Measurements from ENCODE around the gene PPM1K. TPM values are rescaled to one million over a fixed set of nuclear protein-coding genes. Genes with fewer than 3 reads are reported as not detected.
A peak's percentile ranks its signal among the peaks of the same experiment; 100 is the strongest.

PPM1K gene
- total and polyA plus RNA-seq, 9 of the 15 experiments (the other 6 are each of a cell fraction or from before 2014, with no cell fraction given), result 8.2 to 18.0 (median 10.5) TPM

DNA sequence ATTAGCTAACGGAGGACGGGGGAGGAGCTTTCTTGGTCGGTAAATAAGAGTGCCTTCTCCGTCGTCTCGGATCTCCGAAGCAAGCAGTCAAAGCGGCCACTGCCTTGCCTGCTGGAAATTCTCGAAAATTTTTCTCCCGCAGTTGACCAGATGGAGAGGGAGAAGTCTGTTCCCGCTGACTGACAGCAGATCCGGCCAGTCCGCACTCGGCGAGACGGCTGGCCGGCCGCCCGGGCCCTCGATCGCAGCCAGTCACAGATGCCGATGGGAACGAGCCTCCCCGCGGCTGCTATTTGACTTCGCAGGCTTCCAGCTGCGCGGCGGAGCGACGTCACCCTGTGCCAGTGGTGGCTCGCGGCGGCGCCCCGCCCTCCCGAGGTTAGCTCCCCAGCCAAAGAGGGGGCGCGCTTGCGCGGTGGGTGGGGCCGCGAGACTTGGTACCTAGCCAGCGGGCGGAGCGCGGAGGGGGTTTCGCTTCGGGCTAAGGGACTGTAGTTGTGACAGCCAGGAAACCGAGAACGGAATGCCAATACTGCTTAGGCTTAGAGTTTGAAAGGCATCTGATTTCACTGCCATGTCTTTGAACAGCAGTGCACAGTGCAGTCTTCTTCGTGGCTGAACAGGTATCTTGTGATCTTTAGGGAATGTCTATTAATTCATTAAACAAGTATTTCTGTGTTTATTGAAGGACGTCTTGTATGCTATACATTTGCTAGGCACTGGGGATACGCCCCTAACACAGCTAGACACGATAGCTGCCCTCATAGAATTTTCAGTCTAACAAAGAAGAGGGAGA is at the start of gene PPM1K (continued):
- TF ChIP-seq HNRNPK (IDR thresholded peaks at IDR 0.05; ENCODE audit: low read depth, low read length, poor library complexity, severe bottlenecking), result no peak
- TF ChIP-seq, protein P1, sequence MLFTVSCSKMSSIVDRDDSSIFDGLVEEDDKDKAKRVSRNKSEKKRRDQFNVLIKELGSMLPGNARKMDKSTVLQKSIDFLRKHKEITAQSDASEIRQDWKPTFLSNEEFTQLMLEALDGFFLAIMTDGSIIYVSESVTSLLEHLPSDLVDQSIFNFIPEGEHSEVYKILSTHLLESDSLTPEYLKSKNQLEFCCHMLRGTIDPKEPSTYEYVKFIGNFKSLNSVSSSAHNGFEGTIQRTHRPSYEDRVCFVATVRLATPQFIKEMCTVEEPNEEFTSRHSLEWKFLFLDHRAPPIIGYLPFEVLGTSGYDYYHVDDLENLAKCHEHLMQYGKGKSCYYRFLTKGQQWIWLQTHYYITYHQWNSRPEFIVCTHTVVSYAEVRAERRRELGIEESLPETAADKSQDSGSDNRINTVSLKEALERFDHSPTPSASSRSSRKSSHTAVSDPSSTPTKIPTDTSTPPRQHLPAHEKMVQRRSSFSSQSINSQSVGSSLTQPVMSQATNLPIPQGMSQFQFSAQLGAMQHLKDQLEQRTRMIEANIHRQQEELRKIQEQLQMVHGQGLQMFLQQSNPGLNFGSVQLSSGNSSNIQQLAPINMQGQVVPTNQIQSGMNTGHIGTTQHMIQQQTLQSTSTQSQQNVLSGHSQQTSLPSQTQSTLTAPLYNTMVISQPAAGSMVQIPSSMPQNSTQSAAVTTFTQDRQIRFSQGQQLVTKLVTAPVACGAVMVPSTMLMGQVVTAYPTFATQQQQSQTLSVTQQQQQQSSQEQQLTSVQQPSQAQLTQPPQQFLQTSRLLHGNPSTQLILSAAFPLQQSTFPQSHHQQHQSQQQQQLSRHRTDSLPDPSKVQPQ (CRISPR knock-in tag; IDR thresholded peaks at IDR 0.05; ENCODE audit: borderline replicate concordance), result no peak
- TF ChIP-seq PML (IDR thresholded peaks at IDR 0.05; ENCODE audit: low read length), result no peak
- TF ChIP-seq, protein P2, sequence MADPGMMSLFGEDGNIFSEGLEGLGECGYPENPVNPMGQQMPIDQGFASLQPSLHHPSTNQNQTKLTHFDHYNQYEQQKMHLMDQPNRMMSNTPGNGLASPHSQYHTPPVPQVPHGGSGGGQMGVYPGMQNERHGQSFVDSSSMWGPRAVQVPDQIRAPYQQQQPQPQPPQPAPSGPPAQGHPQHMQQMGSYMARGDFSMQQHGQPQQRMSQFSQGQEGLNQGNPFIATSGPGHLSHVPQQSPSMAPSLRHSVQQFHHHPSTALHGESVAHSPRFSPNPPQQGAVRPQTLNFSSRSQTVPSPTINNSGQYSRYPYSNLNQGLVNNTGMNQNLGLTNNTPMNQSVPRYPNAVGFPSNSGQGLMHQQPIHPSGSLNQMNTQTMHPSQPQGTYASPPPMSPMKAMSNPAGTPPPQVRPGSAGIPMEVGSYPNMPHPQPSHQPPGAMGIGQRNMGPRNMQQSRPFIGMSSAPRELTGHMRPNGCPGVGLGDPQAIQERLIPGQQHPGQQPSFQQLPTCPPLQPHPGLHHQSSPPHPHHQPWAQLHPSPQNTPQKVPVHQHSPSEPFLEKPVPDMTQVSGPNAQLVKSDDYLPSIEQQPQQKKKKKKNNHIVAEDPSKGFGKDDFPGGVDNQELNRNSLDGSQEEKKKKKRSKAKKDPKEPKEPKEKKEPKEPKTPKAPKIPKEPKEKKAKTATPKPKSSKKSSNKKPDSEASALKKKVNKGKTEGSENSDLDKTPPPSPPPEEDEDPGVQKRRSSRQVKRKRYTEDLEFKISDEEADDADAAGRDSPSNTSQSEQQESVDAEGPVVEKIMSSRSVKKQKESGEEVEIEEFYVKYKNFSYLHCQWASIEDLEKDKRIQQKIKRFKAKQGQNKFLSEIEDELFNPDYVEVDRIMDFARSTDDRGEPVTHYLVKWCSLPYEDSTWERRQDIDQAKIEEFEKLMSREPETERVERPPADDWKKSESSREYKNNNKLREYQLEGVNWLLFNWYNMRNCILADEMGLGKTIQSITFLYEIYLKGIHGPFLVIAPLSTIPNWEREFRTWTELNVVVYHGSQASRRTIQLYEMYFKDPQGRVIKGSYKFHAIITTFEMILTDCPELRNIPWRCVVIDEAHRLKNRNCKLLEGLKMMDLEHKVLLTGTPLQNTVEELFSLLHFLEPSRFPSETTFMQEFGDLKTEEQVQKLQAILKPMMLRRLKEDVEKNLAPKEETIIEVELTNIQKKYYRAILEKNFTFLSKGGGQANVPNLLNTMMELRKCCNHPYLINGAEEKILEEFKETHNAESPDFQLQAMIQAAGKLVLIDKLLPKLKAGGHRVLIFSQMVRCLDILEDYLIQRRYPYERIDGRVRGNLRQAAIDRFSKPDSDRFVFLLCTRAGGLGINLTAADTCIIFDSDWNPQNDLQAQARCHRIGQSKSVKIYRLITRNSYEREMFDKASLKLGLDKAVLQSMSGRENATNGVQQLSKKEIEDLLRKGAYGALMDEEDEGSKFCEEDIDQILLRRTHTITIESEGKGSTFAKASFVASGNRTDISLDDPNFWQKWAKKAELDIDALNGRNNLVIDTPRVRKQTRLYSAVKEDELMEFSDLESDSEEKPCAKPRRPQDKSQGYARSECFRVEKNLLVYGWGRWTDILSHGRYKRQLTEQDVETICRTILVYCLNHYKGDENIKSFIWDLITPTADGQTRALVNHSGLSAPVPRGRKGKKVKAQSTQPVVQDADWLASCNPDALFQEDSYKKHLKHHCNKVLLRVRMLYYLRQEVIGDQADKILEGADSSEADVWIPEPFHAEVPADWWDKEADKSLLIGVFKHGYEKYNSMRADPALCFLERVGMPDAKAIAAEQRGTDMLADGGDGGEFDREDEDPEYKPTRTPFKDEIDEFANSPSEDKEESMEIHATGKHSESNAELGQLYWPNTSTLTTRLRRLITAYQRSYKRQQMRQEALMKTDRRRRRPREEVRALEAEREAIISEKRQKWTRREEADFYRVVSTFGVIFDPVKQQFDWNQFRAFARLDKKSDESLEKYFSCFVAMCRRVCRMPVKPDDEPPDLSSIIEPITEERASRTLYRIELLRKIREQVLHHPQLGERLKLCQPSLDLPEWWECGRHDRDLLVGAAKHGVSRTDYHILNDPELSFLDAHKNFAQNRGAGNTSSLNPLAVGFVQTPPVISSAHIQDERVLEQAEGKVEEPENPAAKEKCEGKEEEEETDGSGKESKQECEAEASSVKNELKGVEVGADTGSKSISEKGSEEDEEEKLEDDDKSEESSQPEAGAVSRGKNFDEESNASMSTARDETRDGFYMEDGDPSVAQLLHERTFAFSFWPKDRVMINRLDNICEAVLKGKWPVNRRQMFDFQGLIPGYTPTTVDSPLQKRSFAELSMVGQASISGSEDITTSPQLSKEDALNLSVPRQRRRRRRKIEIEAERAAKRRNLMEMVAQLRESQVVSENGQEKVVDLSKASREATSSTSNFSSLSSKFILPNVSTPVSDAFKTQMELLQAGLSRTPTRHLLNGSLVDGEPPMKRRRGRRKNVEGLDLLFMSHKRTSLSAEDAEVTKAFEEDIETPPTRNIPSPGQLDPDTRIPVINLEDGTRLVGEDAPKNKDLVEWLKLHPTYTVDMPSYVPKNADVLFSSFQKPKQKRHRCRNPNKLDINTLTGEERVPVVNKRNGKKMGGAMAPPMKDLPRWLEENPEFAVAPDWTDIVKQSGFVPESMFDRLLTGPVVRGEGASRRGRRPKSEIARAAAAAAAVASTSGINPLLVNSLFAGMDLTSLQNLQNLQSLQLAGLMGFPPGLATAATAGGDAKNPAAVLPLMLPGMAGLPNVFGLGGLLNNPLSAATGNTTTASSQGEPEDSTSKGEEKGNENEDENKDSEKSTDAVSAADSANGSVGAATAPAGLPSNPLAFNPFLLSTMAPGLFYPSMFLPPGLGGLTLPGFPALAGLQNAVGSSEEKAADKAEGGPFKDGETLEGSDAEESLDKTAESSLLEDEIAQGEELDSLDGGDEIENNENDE (IDR thresholded peaks at IDR 0.05; ENCODE audit: low read depth, low read length), result no peak
- TF ChIP-seq TRIM28 (IDR thresholded peaks at IDR 0.05), result no peak
- TF ChIP-seq ZFP1 (CRISPR knock-in tag; IDR thresholded peaks at IDR 0.05), result no peak
- TF ChIP-seq BRD4 (IDR thresholded peaks at IDR 0.05), result no peak
- TF ChIP-seq YY1 (IDR thresholded peaks at IDR 0.05; ENCODE audit: borderline replicate concordance in 1 of 3, control insufficient read depth in 1 of 3, extremely low read depth in 1 of 3, insufficient read depth in 3 of 3, insufficient read length in 1 of 3, insufficient replicate concordance in 2 of 3, low read depth in 1 of 3, low read length in 2 of 3), result no peak
- TF ChIP-seq SREBF1 (IDR thresholded peaks at IDR 0.05; ENCODE audit: borderline replicate concordance, low read depth, low read length), result 0 out of 2 replicates have a peak, but pooled peaks have one; percentile 10
- TF ChIP-seq ELF4 (CRISPR knock-in tag; IDR thresholded peaks at IDR 0.05), result no peak
- TF ChIP-seq STAT5A (IDR thresholded peaks at IDR 0.05; ENCODE audit: borderline replicate concordance, low read length), result no peak
- no peak for TF ChIP-seq NFXL1 (CRISPR knock-in tag; IDR thresholded peaks at IDR 0.05)
